Peyer's patch (tissue), 4 donors: Measurements from ENCODE around the gene CD164L2. TPM values are rescaled to one million over a fixed set of nuclear protein-coding genes. Genes with fewer than 3 reads are reported as not detected.

Experiments used
- DNase-seq, 3 donors: peaks; one replicate each; pipeline ENCODE4 v3.0.0-alpha.2; 2017 to 2019
- H3K27ac ChIP-seq, 4 donors: fragments of 200-600 bp; sonication (generic); one replicate each; pipeline ENCODE4 v1.5.1; 2016 to 2019
- H3K27me3 ChIP-seq, 2 donors: fragments of 200-600 bp; sonication (generic); one replicate each; pipeline ENCODE4 v1.5.1; 2019
- H3K36me3 ChIP-seq, 3 donors: fragments of 200-600 bp; sonication (generic); one replicate each; pipeline ENCODE4 v1.5.1; 2016 to 2019
- H3K4me1 ChIP-seq, 4 donors: fragments of 200-600 bp; sonication (generic); one replicate each; pipeline ENCODE4 v1.5.1; 2016 to 2019
- H3K4me3 ChIP-seq, 4 donors: fragments of 200-600 bp; sonication (generic); 1 replicate in 3 of 4; 2 replicates in 1 of 4; pipeline ENCODE4 v1.5.1; 2016 to 2019; ENCODE audit warnings: mild to moderate bottlenecking in 1 of 4
- H3K9me3 ChIP-seq, 4 donors: fragments of 200-600 bp; sonication (generic); one replicate each; pipeline ENCODE4 v1.5.1; 2016 to 2019; ENCODE audit warnings: mild to moderate bottlenecking in 1 of 4
- CTCF ChIP-seq, 6 experiments: fragments of 450-650 bp in 4 of 6; fragments of 200-600 bp in 2 of 6; sonication (generic) in 1 of 6; IDR thresholded peaks; one replicate each; pipeline ENCODE4 v1.5.1; 2017 to 2019; ENCODE audit warnings: antibody characterized with exemption in 6 of 6, mild to moderate bottlenecking in 3 of 6, moderate library complexity in 1 of 6
- POLR2A ChIP-seq, 2 donors: fragments of 450-650 bp; IDR thresholded peaks; one replicate each; pipeline ENCODE4 v1.5.1; 2017; ENCODE audit warnings: antibody characterized with exemption in 2 of 2, mild to moderate bottlenecking in 2 of 2, moderate library complexity in 2 of 2
- total RNA-seq, 4 donors: library from RNA; depleted of rRNA; stranded (reverse); fragments of >200 nt; gene quantifications; one replicate each; pipeline ENCODE4 v1.1.0, GENCODE V29; 2016

The CD164L2 gene
- total RNA-seq, 4 donors from 2014 or later = not detected

GRCh38 chr1:27428316-27429028 is 45.3 kb upstream of the CD164L2 start:
- H3K27ac ChIP-seq = peak overlapping the region in 3 of 4 donors; percentile 52 to 75 (median 58)
- H3K4me3 ChIP-seq = peak overlapping the region in 1 of 4 donors; percentile 19
- H3K9me3 ChIP-seq = no peaks in the 10 kb centered on the region
- TF ChIP-seq CTCF (IDR thresholded peaks at IDR 0.05) (no peak), POLR2A (IDR thresholded peaks at IDR 0.05) (no peak)
- H3K36me3 ChIP-seq = peaks cover 0 to 31% (median 0%) of the 10 kb centered on the region in 3 donors
- H3K27me3 ChIP-seq = no peaks in the 10 kb centered on the region
- peak in 1 of 3 donors; percentile 15 for DNase-seq
- H3K4me1 ChIP-seq = peaks cover 0 to 28% (median 16%) of the 10 kb centered on the region in 4 donors

GRCh38 chr1:27427816-27428315 is 44.7 kb upstream of the CD164L2 start:
- peaks cover 0 to 28% (median 16%) of the 10 kb centered on the region in 4 donors for H3K4me1 ChIP-seq
- no peaks in the 10 kb centered on the region for H3K9me3 ChIP-seq
- H3K27ac ChIP-seq = peak overlapping the region in 3 of 4 donors; percentile 52 to 75 (median 58)
- peak in 1 of 3 donors; percentile 6 for DNase-seq
- peak overlapping the region in 1 of 4 donors; percentile 19 for H3K4me3 ChIP-seq
- no peak for TF ChIP-seq POLR2A (IDR thresholded peaks at IDR 0.05)
- TF ChIP-seq CTCF (IDR thresholded peaks at IDR 0.05) = no peak
- H3K27me3 ChIP-seq = no peaks in the 10 kb centered on the region
- H3K36me3 ChIP-seq = peaks cover 0 to 31% (median 0%) of the 10 kb centered on the region in 3 donors

GRCh38 chr1:27427329-27427728 is 44.2 kb upstream of the CD164L2 start:
- Histone ChIP-seq H3K4me1 (peaks cover 0 to 28% (median 16%) of the 10 kb centered on the region in 4 donors), H3K27me3 (no peaks in the 10 kb centered on the region), H3K27ac (peak overlapping the region; percentile 8 to 75 (median 34)), H3K9me3 (no peaks in the 10 kb centered on the region), H3K36me3 (peaks cover 0 to 31% (median 0%) of the 10 kb centered on the region in 3 donors), H3K4me3 (no peak overlapping the region)
- peak in 1 of 3 donors; percentile 5 for DNase-seq
- TF ChIP-seq CTCF (IDR thresholded peaks at IDR 0.05) = no peak
- no peak for TF ChIP-seq POLR2A (IDR thresholded peaks at IDR 0.05)

GRCh38 chr1:27423709-27424108 is 40.6 kb upstream of the CD164L2 start:
- Histone ChIP-seq H3K27me3 (no peaks in the 10 kb centered on the region), H3K4me3 (no peak overlapping the region), H3K9me3 (no peaks in the 10 kb centered on the region), H3K27ac (no peak overlapping the region), H3K4me1 (peaks cover 0 to 14% (median 7%) of the 10 kb centered on the region in 4 donors), H3K36me3 (peaks cover 0 to 30% (median 0%) of the 10 kb centered on the region in 3 donors)
- TF ChIP-seq POLR2A (IDR thresholded peaks at IDR 0.05) = no peak
- TF ChIP-seq CTCF (IDR thresholded peaks at IDR 0.05) = no peak
- no peak for DNase-seq

GRCh38 chr1:27418326-27419185 is 35.4 kb upstream of the CD164L2 start:
- Histone ChIP-seq H3K27ac (peak overlapping the region; percentile 43 to 78 (median 50)), H3K4me1 (peaks cover 0 to 32% (median 11%) of the 10 kb centered on the region in 4 donors), H3K27me3 (no peaks in the 10 kb centered on the region), H3K4me3 (no peak overlapping the region), H3K36me3 (peaks cover 0 to 52% (median 0%) of the 10 kb centered on the region in 3 donors), H3K9me3 (no peaks in the 10 kb centered on the region)
- TF ChIP-seq CTCF (IDR thresholded peaks at IDR 0.05) (no peak), POLR2A (IDR thresholded peaks at IDR 0.05) (no peak)
- peak in 2 of 3 donors; percentile 51 to 78 for DNase-seq
